ENCODE measurements around the gene ID4. TPM values are rescaled to one million over a fixed set of nuclear protein-coding genes. Genes with fewer than 3 reads are reported as not detected.

ID4 gene
- total RNA-seq, 2 donors from 2014 or later: 63.6 to 69.1 TPM

DNA sequence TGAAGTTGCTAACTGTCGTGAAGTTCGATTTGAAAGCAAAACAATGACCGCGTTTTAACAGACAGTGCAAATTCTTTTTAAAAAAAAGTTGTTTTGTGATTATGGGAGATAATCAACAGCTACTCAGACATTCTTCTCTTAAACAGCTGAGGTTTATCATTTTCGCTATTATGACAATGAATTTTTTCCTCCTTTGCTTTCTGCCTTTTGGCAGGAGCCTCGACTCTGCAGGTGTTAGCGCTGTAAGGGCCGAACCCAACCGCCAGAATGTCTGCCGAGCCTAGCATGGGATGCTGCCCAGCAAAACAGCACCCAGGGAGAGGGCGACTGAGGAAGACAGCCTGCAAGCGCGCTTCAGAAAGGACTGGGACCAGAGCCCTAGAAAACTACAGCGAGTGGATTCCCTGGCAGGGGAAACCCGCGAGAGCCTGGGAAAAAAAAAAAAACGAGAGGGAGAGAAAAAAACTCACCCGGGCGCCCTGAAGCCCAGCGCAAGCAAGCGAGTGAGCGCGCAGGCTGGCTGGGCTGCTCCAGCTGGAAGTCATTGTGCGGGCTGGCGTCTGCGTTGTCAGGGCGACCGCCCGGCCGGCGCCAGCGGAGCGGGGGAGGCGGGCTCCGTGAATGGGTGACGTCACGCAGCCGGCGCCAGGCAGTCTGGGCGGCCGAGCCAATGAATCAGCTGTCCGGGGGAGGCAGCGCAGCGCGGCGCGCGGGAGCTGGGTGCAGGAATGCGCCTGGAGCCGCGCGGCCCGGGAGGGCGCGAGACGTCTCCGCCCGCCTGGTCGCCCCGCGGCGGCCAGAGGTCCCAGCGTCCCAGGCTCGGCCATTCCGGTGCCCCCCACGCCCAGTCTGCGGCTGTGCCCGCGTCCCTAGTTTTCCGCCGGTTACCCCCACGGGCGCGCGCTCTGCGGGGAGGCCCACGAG lies 32.7 kb upstream of the ID4 start:
- no peaks in the 10 kb centered on the region for H3K27me3 ChIP-seq (replicated peaks; ENCODE audit: insufficient read depth)
- intact Hi-C loops (cut with DNase I): loop anchor here (2.0 to 10.0 kb wide), 5 partner anchors 32 to 770 kb away; partner anchors contain the start of gene ID4
- TF ChIP-seq POLR2A (IDR thresholded peaks at IDR 0.05) (peak; percentile 89), POLR2AphosphoS5 (IDR thresholded peaks at IDR 0.05) (peak; percentile 88)
- TF ChIP-seq, protein P1, sequence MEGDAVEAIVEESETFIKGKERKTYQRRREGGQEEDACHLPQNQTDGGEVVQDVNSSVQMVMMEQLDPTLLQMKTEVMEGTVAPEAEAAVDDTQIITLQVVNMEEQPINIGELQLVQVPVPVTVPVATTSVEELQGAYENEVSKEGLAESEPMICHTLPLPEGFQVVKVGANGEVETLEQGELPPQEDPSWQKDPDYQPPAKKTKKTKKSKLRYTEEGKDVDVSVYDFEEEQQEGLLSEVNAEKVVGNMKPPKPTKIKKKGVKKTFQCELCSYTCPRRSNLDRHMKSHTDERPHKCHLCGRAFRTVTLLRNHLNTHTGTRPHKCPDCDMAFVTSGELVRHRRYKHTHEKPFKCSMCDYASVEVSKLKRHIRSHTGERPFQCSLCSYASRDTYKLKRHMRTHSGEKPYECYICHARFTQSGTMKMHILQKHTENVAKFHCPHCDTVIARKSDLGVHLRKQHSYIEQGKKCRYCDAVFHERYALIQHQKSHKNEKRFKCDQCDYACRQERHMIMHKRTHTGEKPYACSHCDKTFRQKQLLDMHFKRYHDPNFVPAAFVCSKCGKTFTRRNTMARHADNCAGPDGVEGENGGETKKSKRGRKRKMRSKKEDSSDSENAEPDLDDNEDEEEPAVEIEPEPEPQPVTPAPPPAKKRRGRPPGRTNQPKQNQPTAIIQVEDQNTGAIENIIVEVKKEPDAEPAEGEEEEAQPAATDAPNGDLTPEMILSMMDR (IDR thresholded peaks at IDR 0.05): peak in 1 of 4 experiments; percentile 16
- under 1% methylated on average over 40 of the region's 77 CpGs for WGBS
- H3K9me3 ChIP-seq: no peaks in the 10 kb centered on the region
- peak overlapping the region; percentile 87 to 92 for H3K27ac ChIP-seq
- peak overlapping the region; percentile 43 to 61 for H3K4me3 ChIP-seq
- DNase-seq (ENCODE audit: low spot score): peak; percentile 96
- no peaks in the 10 kb centered on the region for H3K36me3 ChIP-seq
- no peaks in the 10 kb centered on the region for H3K4me1 ChIP-seq (replicated peaks)

DNA sequence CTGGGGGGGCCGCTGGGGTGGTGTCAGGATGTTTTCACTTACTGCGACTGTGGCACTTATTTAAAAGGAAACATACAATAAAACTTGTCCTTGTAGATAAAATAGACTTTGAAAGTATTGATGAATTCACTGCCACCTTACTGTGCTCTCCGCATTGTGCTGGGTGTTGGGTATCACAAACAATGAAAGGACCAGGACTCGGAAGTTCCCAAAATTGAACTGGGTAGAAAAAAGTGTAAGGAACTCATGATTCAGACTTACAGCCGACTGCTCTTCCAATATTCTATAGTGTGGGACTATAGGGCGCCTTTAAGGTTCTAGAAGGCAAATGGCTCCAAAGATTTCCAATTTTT lies 32.1 kb upstream of the ID4 start:
- H3K4me3 ChIP-seq: peak overlapping the region; percentile 43 to 61
- no peak for DNase-seq (ENCODE audit: low spot score)
- H3K27me3 ChIP-seq (replicated peaks; ENCODE audit: insufficient read depth): no peaks in the 10 kb centered on the region
- no peaks in the 10 kb centered on the region for H3K4me1 ChIP-seq (replicated peaks)
- TF ChIP-seq, protein P1 (IDR thresholded peaks at IDR 0.05): no peak
- TF ChIP-seq POLR2A (IDR thresholded peaks at IDR 0.05) (no peak), POLR2AphosphoS5 (IDR thresholded peaks at IDR 0.05) (no peak)
- H3K36me3 ChIP-seq: no peaks in the 10 kb centered on the region
- intact Hi-C loops (cut with DNase I): loop anchor here (2.0 to 10.0 kb wide), 3 partner anchors 32 to 770 kb away; partner anchors contain the start of gene ID4
- 14% methylated on average over 6 of the region's 6 CpGs for WGBS
- H3K9me3 ChIP-seq: no peaks in the 10 kb centered on the region
- H3K27ac ChIP-seq: peak overlapping the region; percentile 87 to 92

DNA sequence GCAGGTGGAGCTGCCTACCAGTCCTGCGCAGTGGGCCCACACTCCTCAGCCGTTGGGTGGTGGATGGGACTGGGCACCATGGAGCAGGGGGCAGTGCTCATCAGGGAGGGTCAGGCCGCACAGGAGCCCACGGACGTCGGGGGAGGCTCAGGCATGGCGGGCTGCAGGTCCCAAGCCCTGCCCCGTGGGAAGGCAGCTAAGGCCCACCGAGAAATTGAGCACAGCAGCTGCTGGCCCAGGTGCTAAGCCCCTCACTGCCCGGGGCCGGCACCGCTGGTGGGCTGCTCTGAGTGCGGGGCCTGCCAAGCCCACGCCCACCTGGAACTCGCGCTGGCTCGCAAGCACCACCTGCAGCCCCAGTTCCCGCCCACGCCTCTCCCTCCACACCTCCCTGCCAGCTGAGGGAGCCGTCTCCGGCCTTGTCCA lies 30.2 kb upstream of the ID4 start:
- H3K27ac ChIP-seq: no peak overlapping the region
- 94% methylated on average over 20 of the region's 21 CpGs for WGBS
- no peak overlapping the region for H3K4me3 ChIP-seq
- DNase-seq (ENCODE audit: low spot score): no peak
- H3K27me3 ChIP-seq (replicated peaks; ENCODE audit: insufficient read depth): no peaks in the 10 kb centered on the region
- intact Hi-C loops (cut with DNase I): loop anchor here (10.0 kb wide), 2 partner anchors 202 to 772 kb away; no protein-coding TSS in a partner anchor
- H3K9me3 ChIP-seq: no peaks in the 10 kb centered on the region
- TF ChIP-seq POLR2AphosphoS5 (IDR thresholded peaks at IDR 0.05) (no peak), POLR2A (IDR thresholded peaks at IDR 0.05) (no peak)
- TF ChIP-seq, protein P1 (IDR thresholded peaks at IDR 0.05): no peak
- no peaks in the 10 kb centered on the region for H3K4me1 ChIP-seq (replicated peaks)
- no peaks in the 10 kb centered on the region for H3K36me3 ChIP-seq

DNA sequence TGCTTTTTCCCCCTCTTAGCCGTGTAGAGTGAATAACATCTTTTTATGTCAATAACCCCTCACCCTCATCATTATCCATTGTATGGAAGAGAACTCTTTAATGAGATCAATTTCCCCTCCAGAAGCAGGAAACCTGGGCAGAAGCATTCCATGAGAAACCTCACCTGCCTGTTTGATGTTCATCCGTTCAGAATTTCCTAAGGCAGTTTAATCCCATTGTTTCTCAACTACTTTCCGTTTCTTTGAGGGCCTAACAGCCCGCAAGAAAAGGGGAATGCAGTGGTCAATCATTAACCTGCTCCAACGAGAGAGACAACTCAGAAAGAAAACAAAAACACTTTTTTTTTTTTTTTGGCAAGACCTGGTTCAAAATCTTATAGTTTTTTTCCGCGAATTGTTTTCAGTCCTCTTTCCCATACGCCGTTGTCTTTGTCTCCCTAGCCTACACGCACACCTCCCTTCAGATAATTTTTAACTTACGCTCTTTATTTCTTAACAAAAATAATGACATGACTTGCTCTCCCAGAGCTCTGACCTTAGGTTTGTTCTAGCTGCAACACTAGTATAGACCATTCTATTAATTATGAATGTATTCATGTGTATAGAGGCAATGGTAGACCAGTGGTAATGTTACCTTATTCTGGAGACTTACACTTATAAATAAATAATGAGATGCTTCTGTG lies 25.6 kb upstream of the ID4 start:
- no peaks in the 10 kb centered on the region for H3K4me1 ChIP-seq (replicated peaks)
- no peak for DNase-seq (ENCODE audit: low spot score)
- H3K27ac ChIP-seq: no peak overlapping the region
- TF ChIP-seq, protein P1 (IDR thresholded peaks at IDR 0.05): no peak
- no peak for TF ChIP-seq POLR2A (IDR thresholded peaks at IDR 0.05)
- TF ChIP-seq POLR2AphosphoS5 (IDR thresholded peaks at IDR 0.05): no peak
- WGBS: 73% methylated on average over 11 of the region's 11 CpGs
- H3K27me3 ChIP-seq (replicated peaks; ENCODE audit: insufficient read depth): no peaks in the 10 kb centered on the region
- intact Hi-C loops (cut with DNase I): loop anchor here (5.0 to 10.0 kb wide), 2 partner anchors 41 to 817 kb away; no protein-coding TSS in a partner anchor
- H3K9me3 ChIP-seq: no peaks in the 10 kb centered on the region
- no peak overlapping the region for H3K4me3 ChIP-seq
- H3K36me3 ChIP-seq: no peaks in the 10 kb centered on the region

Measured in prostate gland (tissue), 2 donors.